ENCODE data around the gene PPP1R13L.
"Not testable (repeated sequence)": the region's sequence is repeated elsewhere in the genome, so short reads cannot be mapped to it uniquely, and the experiment has no call there.

PPP1R13L gene

GRCh38 chr19:45346449-45346848 is 58.4 kb downstream of the PPP1R13L start:
- no peak for DNase-seq (ENCODE audit: low read depth in 3 of 3)

DNA sequence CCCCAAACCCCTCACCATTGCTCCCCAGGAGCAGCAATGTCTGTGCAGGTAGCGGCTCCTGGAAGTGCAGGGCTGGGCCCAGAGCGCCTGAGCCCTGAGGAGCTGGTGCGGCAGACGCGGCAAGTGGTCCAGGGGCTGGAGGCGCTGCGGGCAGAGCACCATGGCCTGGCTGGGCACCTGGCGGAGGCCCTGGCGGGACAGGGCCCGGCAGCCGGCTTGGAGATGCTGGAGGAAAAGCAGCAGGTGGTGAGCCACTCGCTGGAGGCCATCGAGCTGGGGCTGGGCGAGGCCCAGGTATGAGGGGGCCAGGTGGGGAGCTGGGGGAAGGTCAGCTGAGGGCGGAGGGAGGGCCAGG is 59.4 kb downstream of the PPP1R13L start:
- no peak for DNase-seq (ENCODE audit: low read depth in 3 of 3)

DNA sequence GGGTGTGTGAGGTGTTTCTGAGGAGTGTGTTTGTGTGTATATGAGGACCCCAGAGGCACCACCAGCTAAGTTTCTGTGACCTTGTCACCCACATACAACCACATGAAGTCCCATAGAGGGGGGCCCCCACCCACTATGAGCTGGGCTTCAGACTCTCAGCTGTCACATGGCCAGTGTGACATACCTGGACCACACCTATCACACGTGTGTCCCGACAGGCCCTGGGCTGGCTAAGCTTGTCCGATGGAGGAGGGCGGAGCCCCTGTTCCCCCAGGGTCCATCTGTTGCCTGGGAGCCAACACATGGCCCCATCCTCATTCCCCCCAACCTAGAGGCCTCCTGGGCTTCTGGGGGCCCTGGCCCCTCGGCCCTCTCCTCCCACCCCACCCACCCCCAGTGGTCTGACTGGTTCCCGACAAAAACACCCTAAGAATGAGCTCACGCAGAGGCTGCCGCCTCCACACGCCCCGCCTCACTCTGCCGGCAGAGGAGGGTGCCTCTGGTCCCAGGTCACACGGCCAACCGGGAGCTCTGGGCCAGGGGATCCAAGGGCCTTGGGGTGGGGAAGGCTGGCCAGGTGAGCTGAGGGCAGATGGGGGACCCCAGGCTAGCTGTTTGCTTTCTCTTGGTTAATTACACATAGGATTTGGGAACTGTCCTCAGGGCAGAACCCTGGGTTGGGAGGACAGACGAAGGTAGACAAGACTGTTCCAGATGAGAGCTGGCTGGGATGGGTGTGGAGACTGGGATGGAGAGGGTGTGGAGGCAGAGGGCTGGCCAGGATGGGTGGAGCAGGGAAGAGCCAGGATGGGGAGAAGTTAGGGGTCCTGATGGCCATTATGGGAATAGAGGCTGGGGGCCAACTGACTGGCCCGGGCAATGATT is 60.0 kb downstream of the PPP1R13L start:
- DNase-seq (ENCODE audit: low read depth in 3 of 3), result no peak

DNA sequence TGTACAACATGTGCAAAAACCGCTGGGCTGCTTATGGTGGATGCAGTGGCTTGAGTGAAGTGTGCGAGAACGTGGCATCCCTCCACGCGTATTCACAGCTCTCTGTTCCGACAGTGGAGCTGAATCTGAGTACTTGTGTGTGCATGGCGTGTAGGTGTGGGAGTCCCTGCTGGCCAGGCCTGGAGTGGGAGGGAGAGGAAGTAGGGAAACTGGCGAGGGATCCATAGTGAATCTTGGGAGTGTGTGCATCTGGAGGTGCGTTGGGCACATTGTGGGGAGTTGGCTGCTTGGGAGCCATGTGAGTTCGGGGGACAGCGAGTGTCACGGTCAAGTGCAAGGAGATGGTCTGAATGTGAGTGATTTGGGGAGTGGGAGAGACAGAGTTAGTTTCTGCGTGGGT is 62.0 kb downstream of the PPP1R13L start:
- DNase-seq (ENCODE audit: low read depth in 3 of 3), result no peak

DNA sequence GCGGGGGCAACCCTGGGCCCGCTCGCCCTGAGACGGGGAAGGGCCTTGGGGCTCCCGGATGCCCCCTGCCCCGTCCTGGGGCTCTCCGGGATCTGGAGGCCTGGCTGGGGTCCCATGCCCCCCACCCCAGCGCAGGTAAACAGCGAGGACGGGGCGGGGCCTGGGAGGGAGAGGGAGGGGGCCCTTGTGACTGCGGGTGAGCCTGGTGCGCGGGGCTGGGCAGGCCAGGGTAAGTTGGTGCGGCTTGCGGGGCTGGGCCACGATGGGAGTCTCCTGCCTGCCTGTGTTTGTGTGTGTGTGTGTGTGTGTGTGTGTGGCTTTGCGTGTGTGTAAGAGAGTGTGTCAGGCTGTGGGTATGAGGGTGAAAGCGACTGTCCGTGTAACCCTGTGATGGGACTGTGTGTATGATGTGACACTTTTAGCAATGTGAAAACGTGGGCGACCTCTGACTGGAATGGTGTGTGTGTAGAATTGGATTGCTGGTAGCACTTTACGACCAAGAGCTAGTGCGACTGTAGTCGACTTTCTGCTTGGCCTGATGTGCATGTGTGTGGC is 63.9 kb downstream of the PPP1R13L start:
- no peak for DNase-seq (ENCODE audit: low read depth in 3 of 3)

GRCh38 chr19:45340232-45340898 is 64.5 kb downstream of the PPP1R13L start, which contains the start of gene KLC3:
Gene KLC3 (plus strand): TSS chr19:45340750. CDS start chr19:45345542, 4,792 bp downstream.
- peak in 1 of 3 experiments; percentile 27 for DNase-seq (ENCODE audit: low read depth in 3 of 3)

- DNase-seq (ENCODE audit: low read depth in 3 of 3), result no peak
Observed at GRCh38 chr19:45339629-45340028, 65.2 kb downstream of the PPP1R13L start.

- DNase-seq (ENCODE audit: low read depth in 3 of 3), result no peak
Observed at GRCh38 chr19:45336696-45337251, 68.1 kb downstream of the PPP1R13L start.

- not testable (repeated sequence) for DNase-seq (ENCODE audit: low read depth in 3 of 3)
Observed at GRCh38 chr19:45334881-45335280, 70.0 kb downstream of the PPP1R13L start.

GRCh38 chr19:45333609-45334303 is 71.1 kb downstream of the PPP1R13L start:
- no peak for DNase-seq (ENCODE audit: low read depth in 3 of 3)

DNA sequence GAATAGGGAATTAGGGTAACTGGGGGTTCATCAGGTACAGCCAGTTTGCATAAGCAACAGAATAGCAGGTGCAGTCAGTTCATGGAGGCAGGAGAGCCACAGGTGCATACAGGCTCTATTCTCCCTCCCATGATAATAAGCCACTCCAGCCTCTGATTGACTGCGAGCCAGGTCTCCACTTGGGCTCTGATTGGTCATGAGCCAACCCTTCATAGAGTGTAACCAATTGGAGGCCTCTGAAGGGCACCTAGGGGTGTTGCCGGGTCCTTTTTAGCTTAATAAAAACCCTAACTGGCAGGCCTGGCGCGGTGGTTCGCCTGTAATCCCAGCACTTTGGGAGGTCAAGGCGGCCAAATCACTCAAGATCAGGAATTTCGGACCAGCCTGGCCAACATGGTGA is 73.5 kb downstream of the PPP1R13L start:
- DNase-seq (ENCODE audit: low read depth in 3 of 3), result no peak

Data from stimulated activated CD4-positive, alpha-beta T cell treated with anti-CD3 and anti-CD28 coated beads, TNF-alpha, amount 100 ng/mL, for 24 hours (primary cell).